GM23338 (cell line): ENCODE results near the gene SRPX2. TPM values are rescaled to one million over a fixed set of nuclear protein-coding genes. Genes with fewer than 3 reads are reported as not detected.
A peak's percentile ranks its signal among the peaks of the same experiment; 100 is the strongest.

Experiments used
- ATAC-seq: fragments of 200-7000 bp; cut with Tn5 transposase; 3 replicates; pipeline ENCODE4 v1.9.1; 2020
- DNase-seq: peaks from one replicate; pipeline ENCODE4 v3.0.0-alpha.2; 2015; ENCODE audit warnings: low spot score
- H2AFZ ChIP-seq: fragments of 200-600 bp; sonication (generic); 2 replicates; pipeline ENCODE4 v1.8.0; 2016; ENCODE audit warnings: antibody characterized with exemption, mild to moderate bottlenecking, moderate library complexity
- H3F3A ChIP-seq: fragments of 200-600 bp; sonication (generic); replicated peaks from 2 replicates; pipeline ENCODE4 v1.8.0; 2017; ENCODE audit warnings: antibody characterized with exemption, mixed run types, low read depth
- H3K27ac ChIP-seq: fragments of 200-600 bp; sonication (generic); 2 replicates; pipeline ENCODE4 v1.6.1; 2016; ENCODE audit warnings: low read depth
- H3K27me3 ChIP-seq: fragments of 200-600 bp; sonication (generic); 2 replicates; pipeline ENCODE4 v1.8.0; 2016; ENCODE audit warnings: mild to moderate bottlenecking, mixed run types, moderate library complexity; ENCODE audit not compliant: insufficient read depth
- H3K36me3 ChIP-seq: fragments of 200-600 bp; sonication (generic); 2 replicates; pipeline ENCODE4 v1.8.0; 2016; ENCODE audit warnings: mild to moderate bottlenecking; ENCODE audit not compliant: insufficient read depth
- H3K4me1 ChIP-seq: fragments of 200-600 bp; sonication (generic); 2 replicates; pipeline ENCODE4 v1.8.0; 2016; ENCODE audit warnings: mild to moderate bottlenecking, moderate library complexity; ENCODE audit not compliant: insufficient read depth
- H3K4me2 ChIP-seq: fragments of 200-600 bp; sonication (generic); 2 replicates; pipeline ENCODE4 v1.7.1; 2017; ENCODE audit warnings: mixed run types
- H3K4me3 ChIP-seq: fragments of 200-600 bp; sonication (generic); 2 replicates; pipeline ENCODE4 v1.6.1; 2016; ENCODE audit warnings: mixed run types
- H3K79me2 ChIP-seq: fragments of 200-600 bp; sonication (generic); replicated peaks from 2 replicates; pipeline ENCODE4 v1.8.0; 2017; ENCODE audit warnings: mild to moderate bottlenecking; ENCODE audit not compliant: insufficient read depth
- H3K9me2 ChIP-seq: fragments of 200-600 bp; sonication (generic); 2 replicates; pipeline ENCODE4 v1.8.0; 2017; ENCODE audit not compliant: insufficient read depth
- H4K20me1 ChIP-seq: fragments of 200-600 bp; sonication (generic); replicated peaks from 2 replicates; pipeline ENCODE4 v1.8.0; 2017; ENCODE audit warnings: mild to moderate bottlenecking; ENCODE audit not compliant: insufficient read depth
- H3K27ac Mint-ChIP-seq: 2 replicates; pipeline ENCODE4 v1.8.0; 2020; ENCODE audit warnings: inconsistent platforms, mild to moderate bottlenecking, moderate library complexity, mixed read lengths
- H3K27me3 Mint-ChIP-seq: 3 replicates; pipeline ENCODE4 v1.8.0; 2022; ENCODE audit warnings: low read depth, mild to moderate bottlenecking, moderate library complexity, mixed read lengths, inconsistent platforms; ENCODE audit not compliant: insufficient read depth, poor library complexity
- H3K36me3 Mint-ChIP-seq: 3 replicates; pipeline ENCODE4 v1.8.0; 2021; ENCODE audit warnings: low read depth, mild to moderate bottlenecking, inconsistent platforms, moderate library complexity, mixed read lengths
- H3K4me1 Mint-ChIP-seq: 3 replicates; pipeline ENCODE4 v1.8.0; 2020; ENCODE audit warnings: mild to moderate bottlenecking, inconsistent platforms, mixed read lengths
- H3K4me3 Mint-ChIP-seq: 3 replicates; pipeline ENCODE4 v1.8.0; 2021; ENCODE audit warnings: moderate library complexity, mild to moderate bottlenecking, inconsistent platforms, mixed read lengths
- H3K9me3 Mint-ChIP-seq: 3 replicates; pipeline ENCODE4 v1.8.0; 2020; ENCODE audit warnings: moderate library complexity, mild to moderate bottlenecking, inconsistent platforms, mixed read lengths
- POLR2AphosphoS5 ChIP-seq: IDR thresholded peaks from 2 replicates; pipeline ENCODE4 v1.6.1; 2016; ENCODE audit warnings: antibody characterized with exemption, low read depth
- ZNF331 ChIP-seq: fragments of 250-450 bp; sonication (Bioruptor Pico); IDR thresholded peaks from 2 replicates; pipeline ENCODE4 v1.5.0; 2020; ENCODE audit warnings: low read depth, mild to moderate bottlenecking, moderate library complexity
- polyA plus RNA-seq: library from polyadenylated mRNA; unstranded; fragments of >200 nt; fragmentation: Nextera tagmentation; extraction: Ambion mirVana; gene quantifications from 2 replicates; pipeline ENCODE4 v1.2.1, GENCODE V29; 2016
- total RNA-seq: library from RNA; depleted of rRNA; stranded (reverse); fragments of >200 nt; shearing (Covaris generic); gene quantifications from 2 replicates; pipeline ENCODE4 v1.2.3, GENCODE V29; 2014
- TF ChIP-seq, protein P1 (sequence below): fragments of 250-450 bp; sonication (Bioruptor Pico); IDR thresholded peaks from 2 replicates; pipeline ENCODE4 v1.5.0; 2020; ENCODE audit warnings: mild to moderate bottlenecking, moderate library complexity

The SRPX2 gene
- total and polyA plus RNA-seq, 2 experiments from 2014 or later = not detected

DNA sequence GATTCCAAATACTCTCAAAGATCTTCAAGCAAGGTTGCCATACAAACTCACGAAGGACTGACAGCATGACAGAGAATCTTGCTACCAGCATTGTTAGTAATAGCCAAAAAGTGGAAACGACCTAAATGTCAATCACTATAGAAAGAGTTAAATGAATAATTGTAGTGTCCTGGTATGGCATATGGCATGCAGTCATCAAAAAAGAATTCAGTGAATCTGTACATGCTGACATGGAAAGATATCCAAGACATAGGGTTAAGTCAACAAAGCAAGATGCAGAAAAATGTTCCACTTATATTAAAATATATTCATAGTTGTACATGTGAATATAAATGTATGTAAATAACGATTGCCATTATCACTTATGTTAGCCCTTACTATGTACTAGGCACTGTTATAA lies 37.6 kb downstream of the SRPX2 start:
- Mint-ChIP-seq H3K9me3 (no peaks in the 10 kb centered on the region), H3K4me3 (no peak overlapping the region), H3K4me1 (no peaks in the 10 kb centered on the region), H3K27ac (no peak overlapping the region), H3K27me3 (no peaks in the 10 kb centered on the region), H3K36me3 (no peaks in the 10 kb centered on the region)
- Histone ChIP-seq H3K27ac (no peak overlapping the region), H3K36me3 (no peaks in the 10 kb centered on the region), H3K4me3 (no peak overlapping the region), H3K79me2 (no peaks in the 10 kb centered on the region), H3K4me1 (no peaks in the 10 kb centered on the region), H4K20me1 (no peaks in the 10 kb centered on the region), H3K27me3 (no peaks in the 10 kb centered on the region), H2AFZ (no peak overlapping the region), H3K4me2 (no peak overlapping the region), H3K9me2 (no peaks in the 10 kb centered on the region), H3F3A (no peaks in the 10 kb centered on the region)
- DNase-seq (no peak), ATAC-seq (no peak)
- TF ChIP-seq POLR2AphosphoS5 = no peak
- TF ChIP-seq ZNF331 (CRISPR knock-in tag) = no peak

DNA sequence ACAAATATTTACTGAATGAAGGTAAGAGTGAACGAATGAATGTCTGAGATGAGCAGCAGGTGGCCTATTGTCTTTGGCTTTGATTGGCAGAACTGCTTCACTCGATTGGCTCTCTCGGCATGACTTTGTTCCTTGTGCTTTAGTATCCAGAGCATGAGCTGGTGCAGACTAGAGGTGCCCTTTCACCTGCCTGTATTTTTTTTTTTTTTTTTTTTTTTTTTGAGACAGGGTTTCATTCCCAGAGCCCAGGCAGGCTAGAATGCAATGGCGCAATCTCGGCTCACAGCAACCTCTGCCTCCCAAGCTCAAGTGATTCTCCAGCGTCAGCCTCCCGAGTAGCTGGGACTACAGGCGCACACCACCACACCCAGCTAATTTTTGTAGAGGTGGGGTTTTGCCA lies 38.9 kb downstream of the SRPX2 start:
- Histone ChIP-seq H3K4me2 (no peak overlapping the region), H3K4me1 (no peaks in the 10 kb centered on the region), H3K36me3 (no peaks in the 10 kb centered on the region), H3K27ac (no peak overlapping the region), H2AFZ (no peak overlapping the region), H3K27me3 (no peaks in the 10 kb centered on the region), H3K4me3 (no peak overlapping the region), H3K9me2 (no peaks in the 10 kb centered on the region), H3K79me2 (no peaks in the 10 kb centered on the region), H4K20me1 (no peaks in the 10 kb centered on the region), H3F3A (no peaks in the 10 kb centered on the region)
- DNase-seq (peak; percentile 4), ATAC-seq (no peak)
- no peaks in the 10 kb centered on the region for H3K36me3 Mint-ChIP-seq
- H3K27me3 Mint-ChIP-seq = no peaks in the 10 kb centered on the region
- H3K4me3 Mint-ChIP-seq = no peak overlapping the region
- H3K4me1 Mint-ChIP-seq = no peaks in the 10 kb centered on the region
- no peak overlapping the region for H3K27ac Mint-ChIP-seq
- TF ChIP-seq, protein P1, sequence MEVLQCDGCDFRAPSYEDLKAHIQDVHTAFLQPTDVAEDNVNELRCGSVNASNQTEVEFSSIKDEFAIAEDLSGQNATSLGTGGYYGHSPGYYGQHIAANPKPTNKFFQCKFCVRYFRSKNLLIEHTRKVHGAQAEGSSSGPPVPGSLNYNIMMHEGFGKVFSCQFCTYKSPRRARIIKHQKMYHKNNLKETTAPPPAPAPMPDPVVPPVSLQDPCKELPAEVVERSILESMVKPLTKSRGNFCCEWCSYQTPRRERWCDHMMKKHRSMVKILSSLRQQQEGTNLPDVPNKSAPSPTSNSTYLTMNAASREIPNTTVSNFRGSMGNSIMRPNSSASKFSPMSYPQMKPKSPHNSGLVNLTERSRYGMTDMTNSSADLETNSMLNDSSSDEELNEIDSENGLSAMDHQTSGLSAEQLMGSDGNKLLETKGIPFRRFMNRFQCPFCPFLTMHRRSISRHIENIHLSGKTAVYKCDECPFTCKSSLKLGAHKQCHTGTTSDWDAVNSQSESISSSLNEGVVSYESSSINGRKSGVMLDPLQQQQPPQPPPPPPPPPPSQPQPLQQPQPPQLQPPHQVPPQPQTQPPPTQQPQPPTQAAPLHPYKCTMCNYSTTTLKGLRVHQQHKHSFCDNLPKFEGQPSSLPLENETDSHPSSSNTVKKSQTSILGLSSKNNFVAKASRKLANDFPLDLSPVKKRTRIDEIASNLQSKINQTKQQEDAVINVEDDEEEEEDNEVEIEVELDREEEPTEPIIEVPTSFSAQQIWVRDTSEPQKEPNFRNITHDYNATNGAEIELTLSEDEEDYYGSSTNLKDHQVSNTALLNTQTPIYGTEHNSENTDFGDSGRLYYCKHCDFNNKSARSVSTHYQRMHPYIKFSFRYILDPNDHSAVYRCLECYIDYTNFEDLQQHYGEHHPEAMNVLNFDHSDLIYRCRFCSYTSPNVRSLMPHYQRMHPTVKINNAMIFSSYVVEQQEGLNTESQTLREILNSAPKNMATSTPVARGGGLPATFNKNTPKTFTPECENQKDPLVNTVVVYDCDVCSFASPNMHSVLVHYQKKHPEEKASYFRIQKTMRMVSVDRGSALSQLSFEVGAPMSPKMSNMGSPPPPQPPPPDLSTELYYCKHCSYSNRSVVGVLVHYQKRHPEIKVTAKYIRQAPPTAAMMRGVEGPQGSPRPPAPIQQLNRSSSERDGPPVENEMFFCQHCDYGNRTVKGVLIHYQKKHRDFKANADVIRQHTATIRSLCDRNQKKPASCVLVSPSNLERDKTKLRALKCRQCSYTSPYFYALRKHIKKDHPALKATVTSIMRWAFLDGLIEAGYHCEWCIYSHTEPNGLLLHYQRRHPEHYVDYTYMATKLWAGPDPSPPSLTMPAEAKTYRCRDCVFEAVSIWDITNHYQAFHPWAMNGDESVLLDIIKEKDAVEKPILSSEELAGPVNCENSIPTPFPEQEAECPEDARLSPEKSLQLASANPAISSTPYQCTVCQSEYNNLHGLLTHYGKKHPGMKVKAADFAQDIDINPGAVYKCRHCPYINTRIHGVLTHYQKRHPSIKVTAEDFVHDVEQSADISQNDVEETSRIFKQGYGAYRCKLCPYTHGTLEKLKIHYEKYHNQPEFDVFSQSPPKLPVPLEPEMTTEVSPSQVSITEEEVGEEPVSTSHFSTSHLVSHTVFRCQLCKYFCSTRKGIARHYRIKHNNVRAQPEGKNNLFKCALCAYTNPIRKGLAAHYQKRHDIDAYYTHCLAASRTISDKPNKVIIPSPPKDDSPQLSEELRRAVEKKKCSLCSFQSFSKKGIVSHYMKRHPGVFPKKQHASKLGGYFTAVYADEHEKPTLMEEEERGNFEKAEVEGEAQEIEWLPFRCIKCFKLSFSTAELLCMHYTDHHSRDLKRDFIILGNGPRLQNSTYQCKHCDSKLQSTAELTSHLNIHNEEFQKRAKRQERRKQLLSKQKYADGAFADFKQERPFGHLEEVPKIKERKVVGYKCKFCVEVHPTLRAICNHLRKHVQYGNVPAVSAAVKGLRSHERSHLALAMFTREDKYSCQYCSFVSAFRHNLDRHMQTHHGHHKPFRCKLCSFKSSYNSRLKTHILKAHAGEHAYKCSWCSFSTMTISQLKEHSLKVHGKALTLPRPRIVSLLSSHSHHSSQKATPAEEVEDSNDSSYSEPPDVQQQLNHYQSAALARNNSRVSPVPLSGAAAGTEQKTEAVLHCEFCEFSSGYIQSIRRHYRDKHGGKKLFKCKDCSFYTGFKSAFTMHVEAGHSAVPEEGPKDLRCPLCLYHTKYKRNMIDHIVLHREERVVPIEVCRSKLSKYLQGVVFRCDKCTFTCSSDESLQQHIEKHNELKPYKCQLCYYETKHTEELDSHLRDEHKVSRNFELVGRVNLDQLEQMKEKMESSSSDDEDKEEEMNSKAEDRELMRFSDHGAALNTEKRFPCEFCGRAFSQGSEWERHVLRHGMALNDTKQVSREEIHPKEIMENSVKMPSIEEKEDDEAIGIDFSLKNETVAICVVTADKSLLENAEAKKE (CRISPR knock-in tag) = no peak
- TF ChIP-seq POLR2AphosphoS5 = no peak
- H3K9me3 Mint-ChIP-seq = no peaks in the 10 kb centered on the region
